Measurements from ENCODE around the gene NDRG3. TPM values are rescaled to one million over a fixed set of nuclear protein-coding genes. Genes with fewer than 3 reads are reported as not detected.
A peak's percentile ranks its signal among the peaks of the same experiment; 100 is the strongest.

Gene NDRG3
- total and polyA plus RNA-seq, 10 of the 15 experiments (the other 5 are each of a cell fraction or from before 2014, with no cell fraction given) = 11.2 to 29.7 (median 14.9) TPM

DNA sequence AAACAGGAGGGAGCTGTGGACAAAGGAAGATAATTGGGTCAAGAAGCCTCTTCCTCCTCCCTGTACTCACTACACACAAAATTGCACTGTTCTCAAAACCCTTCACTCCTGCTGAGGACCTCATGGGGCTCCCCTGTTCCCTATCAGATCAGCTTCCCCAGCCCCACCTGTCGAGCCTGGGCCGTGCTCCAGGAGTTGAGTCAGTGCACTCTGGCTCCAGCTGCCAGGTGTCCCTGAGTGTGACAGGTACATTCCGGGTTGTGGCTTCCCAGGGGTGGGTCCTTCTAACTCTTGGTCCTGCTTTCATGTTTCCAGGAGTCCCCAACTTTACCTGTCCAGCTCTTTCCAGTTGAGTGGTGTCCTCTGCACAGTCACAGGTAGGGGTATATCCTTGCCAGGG, 131.9 kb downstream of the NDRG3 start:
- ATAC-seq = no peak
- in situ Hi-C loops (cut with MboI) = loop anchor here (5.0 kb wide), 1 partner anchor 273 kb away; no protein-coding TSS in a partner anchor
- SMC1A ChIA-PET (ENCODE audit: uncharacterized antibody, unreplicated experiment) = interaction anchor here (0.7 to 2.7 kb wide), 4 partner anchors 140 to 269 kb away, joined by 3 to 19 read pairs (median 4); no protein-coding TSS in a partner anchor
- peak; percentile 35; the same call in 1 of the 2 replicates for TF ChIP-seq POLR2A (IDR thresholded peaks at IDR 0.05; ENCODE audit: low read depth, low read length)
- no peak for TF ChIP-seq SREBF1 (IDR thresholded peaks at IDR 0.05; ENCODE audit: low read length)
- TF ChIP-seq NFIC (IDR thresholded peaks at IDR 0.05; ENCODE audit: low read depth, low read length) = no peak
- no peaks in the 10 kb centered on the region for H3K4me1 ChIP-seq (ENCODE audit: control insufficient read depth, insufficient read depth, low read length)
- RAD21 ChIA-PET (ENCODE audit: unreplicated experiment) = interaction anchor here (0.9 to 1.9 kb wide), 4 partner anchors 8 to 305 kb away, joined by 3 to 4 read pairs (median 3); partner anchors contain the start of gene RAB5IF
- no peaks in the 10 kb centered on the region for H3K9me3 ChIP-seq (replicated peaks; ENCODE audit: control insufficient read depth, insufficient read depth, low read length)
- peaks cover 4% of the 10 kb centered on the region for H3K79me2 ChIP-seq (ENCODE audit: control insufficient read depth, insufficient read depth, low read length)
- H3K27ac ChIP-seq (ENCODE audit: control insufficient read depth, insufficient read depth) = no peak overlapping the region
- no peak overlapping the region for H2AFZ ChIP-seq (ENCODE audit: control insufficient read depth, low read depth, low read length)
- no TSS peak for BruUV-seq (replicated peaks)
- CTCF ChIA-PET = interaction anchor here (0.7 to 6.2 kb wide), 9 partner anchors 10 to 310 kb away, joined by 3 to 67 read pairs (median 4); no protein-coding TSS in a partner anchor
- POLR2A ChIA-PET = no interaction called here
- H3K9ac ChIP-seq (ENCODE audit: control insufficient read depth, insufficient read depth, low read length) = 0 out of 2 replicates have a peak overlapping the region, but pooled peaks have one; percentile 20
- 85% methylated on average over 3 of the region's 3 CpGs for WGBS (ENCODE audit: insufficient coverage, insufficient replicate concordance, low lambda C conversion rate, missing lambda C conversion rate)
- H3K4me3 ChIP-seq = no peak overlapping the region
- intact Hi-C loops (cut with micrococcal nuclease; ENCODE audit: unreplicated experiment) = no loop called here
- H3K27me3 ChIP-seq (replicated peaks in 1 of 2; ENCODE audit: control insufficient read depth in 2 of 2, insufficient read depth in 2 of 2, low read length in 1 of 2) = no peaks in the 10 kb centered on the region
- H3K4me2 ChIP-seq (ENCODE audit: control insufficient read depth, insufficient read depth) = no peak overlapping the region
- 0 out of 2 replicates have a peak, but pooled peaks cover 2% of the 10 kb centered on the region for H4K20me1 ChIP-seq (ENCODE audit: control insufficient read depth, insufficient read depth)
- FAIRE-seq = no peak
- H3K36me3 ChIP-seq (ENCODE audit: control insufficient read depth in 2 of 2, insufficient read depth in 2 of 2, low read length in 1 of 2) = peaks cover 27 to 33% of the 10 kb centered on the region in 2 experiments
- DNase-seq (ENCODE audit: low read depth, low spot score) = no peak

GRCh38 chr20:36611625-36612024, 134.3 kb downstream of the NDRG3 start:
- 86% methylated on average over 5 of the region's 5 CpGs for WGBS (ENCODE audit: insufficient coverage, insufficient replicate concordance, low lambda C conversion rate, missing lambda C conversion rate)
- Histone ChIP-seq H3K4me2 (ENCODE audit: control insufficient read depth, insufficient read depth) (no peak overlapping the region), H4K20me1 (ENCODE audit: control insufficient read depth, insufficient read depth) (0 out of 2 replicates have a peak, but pooled peaks cover 2% of the 10 kb centered on the region), H3K9me3 (replicated peaks; ENCODE audit: control insufficient read depth, insufficient read depth, low read length) (no peaks in the 10 kb centered on the region), H3K4me1 (ENCODE audit: control insufficient read depth, insufficient read depth, low read length) (no peaks in the 10 kb centered on the region), H3K27ac (ENCODE audit: control insufficient read depth, insufficient read depth) (no peak overlapping the region), H3K9ac (ENCODE audit: control insufficient read depth, insufficient read depth, low read length) (no peak overlapping the region), H2AFZ (ENCODE audit: control insufficient read depth, low read depth, low read length) (no peak overlapping the region), H3K4me3 (no peak overlapping the region), H3K36me3 (ENCODE audit: control insufficient read depth in 2 of 2, insufficient read depth in 2 of 2, low read length in 1 of 2) (peaks cover 33 to 37% of the 10 kb centered on the region in 2 experiments), H3K27me3 (replicated peaks in 1 of 2; ENCODE audit: control insufficient read depth in 2 of 2, insufficient read depth in 2 of 2, low read length in 1 of 2) (no peaks in the 10 kb centered on the region), H3K79me2 (ENCODE audit: control insufficient read depth, insufficient read depth, low read length) (peaks cover 24% of the 10 kb centered on the region)
- no TSS peak for BruUV-seq (replicated peaks)
- SMC1A ChIA-PET (ENCODE audit: uncharacterized antibody, unreplicated experiment) = interaction anchor here (1.5 to 1.9 kb wide), 3 partner anchors 17 to 275 kb away, joined by 3 to 10 read pairs (median 3); no protein-coding TSS in a partner anchor
- CTCF ChIA-PET = interaction anchor here (0.6 to 6.2 kb wide), 11 partner anchors 20 to 430 kb away, joined by 3 to 67 read pairs (median 9); no protein-coding TSS in a partner anchor
- ATAC-seq (no peak), FAIRE-seq (no peak), DNase-seq (ENCODE audit: low read depth, low spot score) (no peak)
- intact Hi-C loops (cut with micrococcal nuclease; ENCODE audit: unreplicated experiment) = loop anchor here (1.0 kb wide), 2 partner anchors 143 to 276 kb away; no protein-coding TSS in a partner anchor
- in situ Hi-C loops (cut with MboI) = loop anchor here (5.0 kb wide), 1 partner anchor 276 kb away; no protein-coding TSS in a partner anchor
- RAD21 ChIA-PET (ENCODE audit: unreplicated experiment) = interaction anchor here (2.2 kb wide), 1 partner anchor 308 kb away, joined by 10 read pairs; no protein-coding TSS in a partner anchor
- POLR2A ChIA-PET = interaction anchor here (0.6 to 0.8 kb wide), 2 partner anchors 38 to 277 kb away, joined by 3 read pairs; partner anchors contain the start of gene TGIF2
- no peak for TF ChIP-seq ATF2 (IDR thresholded peaks at IDR 0.05; ENCODE audit: low read length)
- TF ChIP-seq ZBTB40 (IDR thresholded peaks at IDR 0.05; ENCODE audit: borderline replicate concordance) = no peak
- no peak for TF ChIP-seq BCL11A (IDR thresholded peaks at IDR 0.05; ENCODE audit: low read depth, low read length)
- no peak for TF ChIP-seq CREB1 (IDR thresholded peaks at IDR 0.05; ENCODE audit: low read depth)
- TF ChIP-seq CHD1 (IDR thresholded peaks at IDR 0.05; ENCODE audit: low read depth, low read length) = no peak
- no peak for TF ChIP-seq SPI1 (IDR thresholded peaks at IDR 0.05; ENCODE audit: borderline replicate concordance, insufficient read depth, low read depth, low read length)
- no peak for TF ChIP-seq NR2C2 (IDR thresholded peaks at IDR 0.05; ENCODE audit: borderline replicate concordance, control insufficient read depth, insufficient read length, low read depth)
- no peak for TF ChIP-seq JUNB (IDR thresholded peaks at IDR 0.05)
- no peak for TF ChIP-seq ASH2L (IDR thresholded peaks at IDR 0.05; ENCODE audit: borderline replicate concordance, low read depth)
